Sciatic nerve (tissue), 2 donors: ENCODE measurements around the gene LMBRD1. TPM values are rescaled to one million over a fixed set of nuclear protein-coding genes. Genes with fewer than 3 reads are reported as not detected.

Experiments
- ATAC-seq: fragments of 200-7000 bp; cut with Tn5 transposase; one replicate; pipeline ENCODE4 v1.9.1; 2020; ENCODE audit warnings: mild to moderate bottlenecking, moderate library complexity
- DNase-seq: peaks from one replicate; pipeline ENCODE4 v3.0.0-alpha.2; 2020; ENCODE audit warnings: low spot score
- intact Hi-C: fragments of 100-400 bp; cut with DNase I; formaldehyde crosslinking; loops from one replicate; pipeline ENCODE4 v1.14.2; 2022
- total RNA-seq: library from RNA; stranded (reverse); fragmentation: NEBNext Ultra II Directional; extraction: Animal tissue kit (Norgen Biotek cat#: 25700); gene quantifications from one replicate; pipeline ENCODE4 v1.2.1, GENCODE V29; 2021
- donor health status: DM: no; HTN: no; CAD: no.
- donor health status: DM: no; HTN: no; CAD: no.

LMBRD1 gene
- total RNA-seq, 1 donor from 2014 or later = 95.8 TPM

GRCh38 chr6:69763763-69764162 lies 33.0 kb downstream of the LMBRD1 start:
- no peak for DNase-seq
- intact Hi-C loops = no loop called here
- ATAC-seq = no peak

GRCh38 chr6:69761853-69762252 lies 35.0 kb downstream of the LMBRD1 start:
- no peak for DNase-seq
- intact Hi-C loops = no loop called here
- no peak for ATAC-seq

- no peak for ATAC-seq
- intact Hi-C loops = no loop called here
- no peak for DNase-seq
Observed at GRCh38 chr6:69758214-69758613, 38.6 kb downstream of the LMBRD1 start.

- no peak for ATAC-seq
- intact Hi-C loops = no loop called here
- no peak for DNase-seq
Observed at GRCh38 chr6:69756907-69757306, 39.9 kb downstream of the LMBRD1 start.

- ATAC-seq = no peak
- intact Hi-C loops = no loop called here
- no peak for DNase-seq
Observed at GRCh38 chr6:69756366-69756765, 40.4 kb downstream of the LMBRD1 start.

- intact Hi-C loops = no loop called here
- no peak for DNase-seq
- ATAC-seq = no peak
Observed at GRCh38 chr6:69735027-69735426, 61.8 kb downstream of the LMBRD1 start.

- no peak for DNase-seq
- ATAC-seq = no peak
- intact Hi-C loops = no loop called here
Observed at GRCh38 chr6:69732640-69733039, 64.2 kb downstream of the LMBRD1 start.

GRCh38 chr6:69732045-69732444 lies 64.8 kb downstream of the LMBRD1 start:
- intact Hi-C loops = no loop called here
- peak; percentile 22 for ATAC-seq
- no peak for DNase-seq

GRCh38 chr6:69729870-69730449 lies 66.8 kb downstream of the LMBRD1 start:
- DNase-seq (no peak), ATAC-seq (no peak)
- intact Hi-C loops = no loop called here

- no peak for ATAC-seq
- DNase-seq = no peak
- intact Hi-C loops = no loop called here
Observed at GRCh38 chr6:69722683-69723082, 74.1 kb downstream of the LMBRD1 start.

- DNase-seq (no peak), ATAC-seq (no peak)
- intact Hi-C loops = no loop called here
Observed at GRCh38 chr6:69719602-69720193, 77.1 kb downstream of the LMBRD1 start.

GRCh38 chr6:69706724-69707123 lies 90.1 kb downstream of the LMBRD1 start:
- ATAC-seq (no peak), DNase-seq (no peak)
- intact Hi-C loops = loop anchor here (10.0 kb wide), 1 partner anchor 998 kb away; no protein-coding TSS in a partner anchor

GRCh38 chr6:69705954-69706353 lies 90.9 kb downstream of the LMBRD1 start:
- intact Hi-C loops = loop anchor here (10.0 kb wide), 1 partner anchor 999 kb away; no protein-coding TSS in a partner anchor
- ATAC-seq = no peak

GRCh38 chr6:69704916-69705315 lies 91.9 kb downstream of the LMBRD1 start:
- ATAC-seq (no peak), DNase-seq (no peak)
- intact Hi-C loops = loop anchor here (10.0 kb wide), 1 partner anchor 1000 kb away; no protein-coding TSS in a partner anchor

More at GRCh38 chr6:69705954-69706353, 90.9 kb downstream of the LMBRD1 start:
- no peak for DNase-seq

GRCh38 chr6:69699655-69700054 lies 97.2 kb downstream of the LMBRD1 start:
- intact Hi-C loops = loop anchor here (10.0 kb wide), 1 partner anchor 1005 kb away; no protein-coding TSS in a partner anchor
- DNase-seq = no peak
- ATAC-seq = no peak

- intact Hi-C loops = no loop called here
- ATAC-seq (no peak), DNase-seq (no peak)
Observed at GRCh38 chr6:69696273-69696672, 100.5 kb downstream of the LMBRD1 start.

GRCh38 chr6:69693762-69694161 lies 103.0 kb downstream of the LMBRD1 start:
- intact Hi-C loops = no loop called here
- ATAC-seq = no peak
- DNase-seq = no peak

- ATAC-seq = no peak
- no peak for DNase-seq
- intact Hi-C loops = no loop called here
Observed at GRCh38 chr6:69690986-69691385, 105.8 kb downstream of the LMBRD1 start.

- no peak for ATAC-seq
- intact Hi-C loops = no loop called here
- no peak for DNase-seq
Observed at GRCh38 chr6:69680302-69680701, 116.5 kb downstream of the LMBRD1 start.

GRCh38 chr6:69673298-69673697 lies 123.5 kb downstream of the LMBRD1 start:
- intact Hi-C loops = no loop called here
- ATAC-seq (no peak), DNase-seq (no peak)

GRCh38 chr6:69668916-69669315 lies 127.9 kb downstream of the LMBRD1 start:
- DNase-seq (no peak), ATAC-seq (no peak)
- intact Hi-C loops = no loop called here
